GM21515 (cell line): ENCODE data around the gene CRYBA4.

Source experiments
- ATAC-seq: cut with Tn5 transposase; IDR thresholded peaks from one replicate; pipeline ENCODE4 v1.9.1; 2021; ENCODE audit not compliant: unreplicated experiment

CRYBA4 gene

GRCh38 chr22:26621663-26622062 lies at the start of gene CRYBA4:
TSS of gene CRYBA4 (plus strand) at chr22:26621963. CDS start at chr22:26622597, 634 bp downstream.
- ATAC-seq: no peak

DNA sequence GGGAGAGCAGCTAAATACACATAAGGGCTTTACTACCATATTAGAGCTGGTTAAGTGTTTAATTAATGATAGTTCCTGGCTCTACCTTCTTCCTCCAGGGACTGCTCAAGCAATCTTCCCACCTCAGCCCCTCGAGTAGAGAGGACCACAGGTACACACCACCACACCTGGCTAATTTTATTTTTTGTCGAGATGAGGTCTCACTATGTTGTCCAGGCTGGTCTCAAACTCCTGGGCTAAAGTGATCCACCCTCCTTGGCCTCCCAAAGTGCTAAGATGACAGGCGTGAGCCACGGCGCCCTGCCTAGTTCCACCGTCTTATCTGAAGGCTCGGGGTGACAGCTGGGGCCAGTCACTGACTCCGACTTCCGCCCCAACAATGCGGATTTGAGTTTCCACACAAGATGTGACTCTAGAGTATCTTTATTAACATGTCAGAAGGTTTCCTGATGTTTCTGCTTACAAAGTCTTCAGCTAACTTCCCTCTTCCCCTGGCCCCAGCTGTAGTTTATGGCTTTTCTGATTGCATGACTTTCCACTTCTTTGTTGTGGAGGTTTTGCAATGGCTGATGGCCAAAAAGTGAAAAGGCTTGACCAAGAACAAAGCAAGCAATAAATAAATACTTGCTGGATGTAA lies 48.6 kb upstream of the CRYBA4 start:
- ATAC-seq: no peak

DNA sequence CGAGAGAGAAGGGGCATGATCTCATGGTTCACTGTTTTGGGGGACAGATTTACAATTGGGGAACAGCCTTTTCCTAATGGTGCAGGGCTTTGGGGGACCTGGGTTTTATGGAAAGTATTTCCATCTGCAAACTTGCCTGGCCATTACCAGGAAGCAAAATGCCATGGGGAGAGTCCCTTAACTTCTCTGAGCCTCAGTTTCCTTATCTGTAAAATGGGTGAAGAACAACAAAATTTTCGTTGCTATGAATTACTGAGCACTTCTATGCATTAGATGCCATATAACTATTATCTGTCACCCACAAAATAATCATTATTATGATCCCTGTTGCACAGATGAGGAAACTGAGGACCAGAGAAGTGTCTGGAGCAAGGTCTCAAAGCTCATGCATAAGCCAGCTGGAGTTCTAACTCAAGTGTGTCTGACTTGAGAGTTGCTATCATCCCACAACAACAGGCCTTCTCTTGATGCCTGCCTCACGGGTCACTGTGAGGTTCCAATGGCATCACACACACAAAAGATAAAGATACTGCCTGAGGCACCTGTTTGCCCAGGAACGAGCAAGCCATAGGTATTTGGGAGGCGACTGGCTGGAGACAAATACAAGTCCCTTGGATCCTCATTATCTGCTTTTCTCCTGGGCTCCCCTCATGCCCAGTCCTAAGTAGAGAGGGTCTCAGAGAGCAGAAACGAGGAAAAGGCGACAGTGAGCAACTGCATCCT lies 47.6 kb upstream of the CRYBA4 start:
- no peak for ATAC-seq

GRCh38 chr22:26576026-26576680 lies 45.6 kb upstream of the CRYBA4 start:
- ATAC-seq: no peak

- no peak for ATAC-seq
Measured at GRCh38 chr22:26577081-26577480, 44.7 kb upstream of the CRYBA4 start.

DNA sequence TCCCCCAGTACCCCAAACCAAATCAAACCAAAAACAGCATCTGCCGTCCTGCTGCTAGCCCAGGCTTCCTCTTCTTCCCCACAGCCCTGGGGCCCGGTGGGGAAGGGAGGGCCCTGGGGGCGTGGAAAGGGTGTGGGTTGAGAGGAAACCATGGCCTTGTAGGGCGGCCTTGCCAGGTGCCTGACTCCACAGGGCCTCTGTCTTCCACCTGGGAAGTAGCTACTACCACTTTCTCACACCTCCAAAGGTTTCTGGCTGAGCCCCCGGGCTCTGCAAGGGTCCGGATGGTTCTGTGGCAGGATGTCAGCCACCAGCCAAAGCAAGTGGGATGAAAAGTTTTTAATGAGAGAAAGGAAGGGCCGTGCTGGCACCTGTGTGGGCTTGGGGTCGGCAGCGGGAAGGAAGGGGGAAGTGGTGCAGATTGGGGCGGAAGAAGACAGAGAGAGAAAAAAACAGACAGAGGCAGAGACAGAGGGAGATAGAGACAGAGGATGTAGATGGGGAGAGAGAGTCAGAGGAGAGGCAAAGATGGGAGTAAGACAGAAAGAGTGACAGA lies 42.4 kb upstream of the CRYBA4 start:
- peak; percentile 70 for ATAC-seq

DNA sequence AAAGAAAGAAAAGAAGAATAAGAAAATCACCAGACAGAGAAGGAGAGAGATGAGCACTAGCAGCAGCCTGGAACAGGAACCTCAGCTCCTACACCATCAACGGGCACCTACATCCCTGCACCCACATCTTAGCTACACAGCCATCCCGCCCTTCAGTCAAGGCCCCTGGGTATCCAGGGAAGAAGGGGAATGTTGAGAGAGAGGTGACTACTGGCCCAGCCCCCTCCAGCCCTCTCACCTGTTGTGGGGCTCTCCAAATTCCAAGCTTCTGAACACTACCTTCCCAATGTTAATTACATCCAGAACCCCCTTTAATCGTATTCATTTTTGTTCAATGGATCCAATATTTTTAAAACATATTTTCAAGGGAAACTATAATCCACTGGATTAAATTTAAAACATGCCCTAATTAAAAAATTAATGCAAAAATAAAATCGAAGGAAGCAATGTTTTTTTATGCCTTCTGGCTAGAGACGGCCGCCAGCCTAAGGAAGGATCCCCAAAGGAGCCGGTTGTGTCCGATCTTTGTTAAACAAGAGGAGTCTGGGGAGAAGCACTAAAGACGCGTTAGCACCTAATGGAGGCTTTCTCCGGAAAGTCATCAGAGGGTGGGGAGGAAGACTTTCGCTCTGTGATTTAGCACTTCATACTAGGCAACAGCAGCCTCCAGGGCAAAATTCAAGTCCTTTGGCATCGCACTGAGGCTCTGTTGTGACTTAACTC lies 41.4 kb upstream of the CRYBA4 start:
- no peak for ATAC-seq

- ATAC-seq: no peak
Measured at GRCh38 chr22:26581026-26581425, 40.7 kb upstream of the CRYBA4 start.

- no peak for ATAC-seq
Measured at GRCh38 chr22:26581633-26582168, 40.1 kb upstream of the CRYBA4 start.

GRCh38 chr22:26584010-26584409 lies 37.8 kb upstream of the CRYBA4 start:
- ATAC-seq: no peak

DNA sequence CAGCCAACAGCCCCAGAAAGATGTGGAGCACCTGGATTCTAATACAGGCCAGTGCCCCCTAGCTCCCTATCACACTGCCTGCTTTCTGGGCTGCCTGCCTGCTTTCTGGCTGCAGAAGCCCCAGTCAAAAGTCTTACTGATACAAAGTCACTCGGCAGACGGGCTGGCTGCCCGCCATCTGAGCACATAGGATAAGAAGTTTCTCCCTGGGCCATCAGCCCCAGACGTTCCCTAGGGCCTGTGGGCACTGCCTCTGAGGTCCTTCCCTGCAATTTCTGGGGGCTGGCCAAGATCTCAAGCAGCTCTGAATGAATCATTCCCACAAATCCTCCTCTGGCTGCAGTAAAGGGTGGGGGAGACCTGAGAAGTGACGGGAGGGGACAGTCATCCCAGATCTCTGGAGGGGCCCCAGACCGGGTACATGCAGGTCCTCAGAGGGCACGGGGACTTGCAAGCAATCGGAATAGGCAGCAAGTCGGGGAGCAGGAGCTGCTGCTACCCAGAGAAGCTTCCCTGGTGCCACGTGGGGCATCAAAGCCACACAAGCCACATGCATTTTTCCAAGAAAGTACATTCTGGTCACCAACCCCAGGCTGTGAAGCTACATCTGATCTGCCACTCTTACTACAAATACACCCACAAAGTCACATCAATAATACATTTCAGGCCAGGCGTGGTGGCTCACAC lies 36.5 kb upstream of the CRYBA4 start:
- ATAC-seq: no peak

GRCh38 chr22:26586556-26587325 lies 35.0 kb upstream of the CRYBA4 start:
- no peak for ATAC-seq

GRCh38 chr22:26587991-26588613 lies 33.7 kb upstream of the CRYBA4 start:
- ATAC-seq: no peak

GRCh38 chr22:26588729-26589366 lies 32.9 kb upstream of the CRYBA4 start:
- no peak for ATAC-seq

- ATAC-seq: peak; percentile 7
Measured at GRCh38 chr22:26589367-26589844, 32.4 kb upstream of the CRYBA4 start.

DNA sequence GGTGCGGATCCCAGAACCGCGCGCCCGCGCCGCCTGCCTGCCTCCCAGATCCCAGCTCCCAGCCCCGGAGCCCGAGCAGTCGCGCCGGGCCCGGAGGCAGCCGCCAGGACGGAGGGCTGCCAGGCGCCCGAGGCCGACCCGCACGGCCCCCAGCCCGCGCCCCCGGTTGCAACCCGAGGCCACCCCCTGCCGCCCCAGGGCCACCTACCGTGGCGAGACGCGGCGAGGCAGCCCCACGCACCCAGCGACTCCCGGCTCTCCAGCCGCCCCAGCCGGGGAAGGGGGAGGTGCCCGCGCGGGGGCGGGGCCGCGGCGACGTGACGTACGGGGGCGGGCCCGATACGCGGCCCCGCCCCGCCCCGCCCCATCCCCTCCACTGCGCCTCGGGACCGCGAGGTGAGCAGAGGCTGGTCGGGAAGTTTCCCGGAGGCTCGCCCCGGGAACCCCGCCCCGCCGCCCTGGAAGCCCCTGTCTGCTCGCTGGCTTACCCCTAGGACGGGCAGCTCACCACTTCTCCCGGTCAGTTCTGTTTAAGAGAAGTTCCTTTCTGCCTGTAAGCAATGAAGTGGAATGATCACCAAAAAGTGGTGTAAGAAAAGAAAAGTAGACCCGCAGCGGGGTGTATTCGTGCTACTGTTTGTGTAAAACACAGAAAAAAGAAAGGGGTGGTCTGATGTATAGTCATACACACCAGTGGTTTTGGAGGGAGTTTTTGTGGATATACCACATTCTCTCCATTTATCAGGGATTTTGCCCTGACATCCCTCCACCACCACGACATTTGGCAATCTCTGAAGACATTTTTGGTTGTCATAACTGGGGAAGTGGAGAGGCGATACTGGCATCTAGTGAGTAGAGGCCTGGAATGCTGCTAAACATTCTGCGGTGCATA lies 31.7 kb upstream of the CRYBA4 start, which contains the start of gene TPST2:
TSS of gene TPST2 (minus strand) at position 288 of the 892 bp plus-strand sequence. CDS start 48,502 bp downstream, outside the sequence.
- peak; percentile 57 for ATAC-seq

- ATAC-seq: peak; percentile 53
Measured at GRCh38 chr22:26592421-26592891, 29.3 kb upstream of the CRYBA4 start.
